NB4 (cell line): ENCODE data around the gene SRSF3.
"Not testable (repeated sequence)": the region's sequence is repeated elsewhere in the genome, so short reads cannot be mapped to it uniquely, and the experiment has no call there.

ENCODE experiments used
- DNase-seq: peaks from one replicate; pipeline ENCODE4 v3.0.0; 2010; ENCODE audit warnings: low read depth
- H3K4me3 ChIP-seq: one replicate; pipeline ENCODE4 v1.5.1; 2011; ENCODE audit warnings: mild to moderate bottlenecking, low read depth, low read length, moderate library complexity
- MAX ChIP-seq: IDR thresholded peaks from 2 replicates; pipeline ENCODE4 v1.6.1; 2011; ENCODE audit warnings: low read depth, low read length
- MYC ChIP-seq: IDR thresholded peaks from 2 replicates; pipeline ENCODE4 v1.6.1; 2011; ENCODE audit warnings: low read depth, low read length
- POLR2A ChIP-seq: IDR thresholded peaks from 2 replicates; pipeline ENCODE4 v1.6.1; 2011; ENCODE audit warnings: mild to moderate bottlenecking; ENCODE audit not compliant: insufficient read length; ENCODE audit errors: extremely low read depth
- TF ChIP-seq, protein P1 (sequence below): IDR thresholded peaks from one replicate; pipeline ENCODE4 v1.5.1; 2012; ENCODE audit warnings: low read depth, low read length

Gene SRSF3

GRCh38 chr6:36600564-36601146 lies 6.5 kb downstream of the SRSF3 start:
- no peak for DNase-seq
- H3K4me3 ChIP-seq, result peak overlapping the region; percentile 100
- TF ChIP-seq MYC, result no peak
- TF ChIP-seq, protein P1, sequence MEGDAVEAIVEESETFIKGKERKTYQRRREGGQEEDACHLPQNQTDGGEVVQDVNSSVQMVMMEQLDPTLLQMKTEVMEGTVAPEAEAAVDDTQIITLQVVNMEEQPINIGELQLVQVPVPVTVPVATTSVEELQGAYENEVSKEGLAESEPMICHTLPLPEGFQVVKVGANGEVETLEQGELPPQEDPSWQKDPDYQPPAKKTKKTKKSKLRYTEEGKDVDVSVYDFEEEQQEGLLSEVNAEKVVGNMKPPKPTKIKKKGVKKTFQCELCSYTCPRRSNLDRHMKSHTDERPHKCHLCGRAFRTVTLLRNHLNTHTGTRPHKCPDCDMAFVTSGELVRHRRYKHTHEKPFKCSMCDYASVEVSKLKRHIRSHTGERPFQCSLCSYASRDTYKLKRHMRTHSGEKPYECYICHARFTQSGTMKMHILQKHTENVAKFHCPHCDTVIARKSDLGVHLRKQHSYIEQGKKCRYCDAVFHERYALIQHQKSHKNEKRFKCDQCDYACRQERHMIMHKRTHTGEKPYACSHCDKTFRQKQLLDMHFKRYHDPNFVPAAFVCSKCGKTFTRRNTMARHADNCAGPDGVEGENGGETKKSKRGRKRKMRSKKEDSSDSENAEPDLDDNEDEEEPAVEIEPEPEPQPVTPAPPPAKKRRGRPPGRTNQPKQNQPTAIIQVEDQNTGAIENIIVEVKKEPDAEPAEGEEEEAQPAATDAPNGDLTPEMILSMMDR, result no peak
- TF ChIP-seq MAX, result no peak
- TF ChIP-seq POLR2A, result no peak

- peak overlapping the region; percentile 13 for H3K4me3 ChIP-seq
These were observed 7.7 kb downstream of the SRSF3 start for GRCh38 chr6:36601818-36602217.

DNA sequence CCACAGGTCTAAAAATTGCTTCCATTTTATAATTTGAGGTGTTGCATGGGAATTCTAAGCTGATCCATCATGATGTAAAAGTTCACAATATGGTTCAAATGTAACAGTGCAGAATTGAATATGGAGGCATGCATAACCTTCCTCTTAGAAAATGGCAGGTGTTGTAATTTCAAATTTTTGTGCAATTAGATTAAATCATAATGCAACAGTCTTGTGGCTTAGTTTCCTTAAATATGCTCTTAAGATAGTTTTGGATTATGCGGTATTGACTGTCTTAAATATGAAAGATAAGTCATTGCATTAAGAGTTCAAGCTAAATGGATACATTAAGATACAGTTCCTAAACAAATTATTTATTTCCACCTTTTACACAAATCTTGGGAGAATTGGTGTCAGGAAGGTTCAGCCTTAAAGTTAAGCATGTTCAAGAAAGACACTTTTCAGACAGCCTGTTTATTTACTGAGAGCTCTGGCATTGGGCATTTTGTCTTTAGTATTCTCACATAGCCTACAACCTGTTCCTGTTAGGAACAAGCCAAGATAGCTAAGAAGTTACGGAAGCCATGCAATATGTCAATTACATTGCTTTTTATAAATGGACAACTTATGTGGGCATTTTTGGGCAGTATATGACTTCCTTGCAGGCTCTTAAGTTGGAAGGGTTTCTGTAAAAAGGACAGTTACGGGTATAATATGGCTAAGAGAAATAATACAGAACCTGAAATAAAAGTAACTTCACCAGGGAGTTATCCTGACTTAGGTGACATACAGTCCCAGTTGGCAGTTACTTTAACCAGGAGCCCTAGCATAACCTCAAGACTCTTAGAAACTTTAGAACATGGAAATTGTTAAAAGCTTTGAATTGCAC lies 9.3 kb downstream of the SRSF3 start:
- no peak for TF ChIP-seq MYC
- TF ChIP-seq POLR2A, result no peak
- no peak for TF ChIP-seq MAX
- TF ChIP-seq, protein P1, result no peak
- DNase-seq, result no peak
- H3K4me3 ChIP-seq, result no peak overlapping the region

More at GRCh38 chr6:36601818-36602217, 7.7 kb downstream of the SRSF3 start:
- DNase-seq, result not testable (repeated sequence)

GRCh38 chr6:36604090-36605060 lies 10.2 kb downstream of the SRSF3 start:
- no peak overlapping the region for H3K4me3 ChIP-seq
- DNase-seq, result no peak
- TF ChIP-seq, protein P1, result no peak
- TF ChIP-seq MAX, result no peak
- TF ChIP-seq MYC, result no peak
- no peak for TF ChIP-seq POLR2A

DNA sequence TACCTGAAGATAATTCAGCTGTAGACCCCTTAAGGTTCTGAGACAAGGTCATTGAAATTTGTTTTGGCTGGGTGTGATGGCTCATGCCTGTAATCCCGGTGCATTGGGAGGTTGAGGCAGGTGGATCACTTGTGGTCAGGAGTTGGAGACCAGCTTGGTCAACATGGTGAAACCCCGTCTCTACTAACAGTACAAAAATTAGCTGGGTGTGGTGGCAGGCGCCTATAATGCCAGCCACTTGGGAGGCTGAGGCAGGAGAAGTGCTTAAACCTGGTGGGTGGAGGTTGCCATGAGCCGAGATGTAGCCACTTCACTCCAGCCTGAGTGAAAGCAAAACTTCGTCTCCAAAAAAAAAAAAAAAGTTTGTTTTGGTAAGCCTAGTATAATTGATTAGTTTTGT lies 11.0 kb downstream of the SRSF3 start:
- TF ChIP-seq MAX, result no peak
- no peak for TF ChIP-seq MYC
- TF ChIP-seq POLR2A, result no peak
- TF ChIP-seq, protein P1, result no peak
- no peak for DNase-seq
- no peak overlapping the region for H3K4me3 ChIP-seq
